DOHH2 (cell line): ENCODE data around the gene TMEM31.

Experiments used
- H3F3A ChIP-seq: fragments of 200-600 bp; sonication (generic), shearing (Covaris generic); 2 replicates; pipeline ENCODE4 v1.6.0; 2016; ENCODE audit warnings: antibody characterized with exemption, mild to moderate bottlenecking; ENCODE audit not compliant: control insufficient read depth, insufficient read depth
- H3K27ac ChIP-seq: fragments of 200-600 bp; sonication (generic); 2 replicates; pipeline ENCODE4 v1.5.1; 2014; ENCODE audit warnings: low read depth, mild to moderate bottlenecking, low read length, moderate library complexity
- H3K27me3 ChIP-seq: fragments of 200-600 bp; sonication (generic); 2 replicates; pipeline ENCODE4 v1.6.1; 2014; ENCODE audit warnings: mild to moderate bottlenecking, low read length, mixed read lengths; ENCODE audit not compliant: control insufficient read depth
- H3K36me3 ChIP-seq: fragments of 200-600 bp; sonication (generic); 2 replicates; pipeline ENCODE4 v1.6.1; 2014; ENCODE audit warnings: mild to moderate bottlenecking, low read length, moderate library complexity, mixed read lengths; ENCODE audit not compliant: control insufficient read depth
- H3K4me1 ChIP-seq: fragments of 200-600 bp; sonication (generic); 2 replicates; pipeline ENCODE4 v1.6.1; 2014; ENCODE audit warnings: mild to moderate bottlenecking, low read length, mixed read lengths; ENCODE audit not compliant: control insufficient read depth
- H3K4me2 ChIP-seq: fragments of 200-600 bp; sonication (generic); 2 replicates; pipeline ENCODE4 v1.6.0; 2014; ENCODE audit warnings: mild to moderate bottlenecking, low read length, moderate library complexity
- H3K4me3 ChIP-seq: fragments of 200-600 bp; sonication (generic); 2 replicates; pipeline ENCODE4 v1.5.1; 2014; ENCODE audit warnings: mild to moderate bottlenecking, low read length, mixed read lengths
- H3K79me2 ChIP-seq: fragments of 200-600 bp; sonication (generic); 2 replicates; pipeline ENCODE4 v1.6.1; 2014; ENCODE audit warnings: mild to moderate bottlenecking, low read length, mixed read lengths; ENCODE audit not compliant: control insufficient read depth
- H3K9me2 ChIP-seq: fragments of 200-600 bp; sonication (generic); replicated peaks from 2 replicates; pipeline ENCODE4 v1.6.1; 2014; ENCODE audit warnings: mild to moderate bottlenecking, low read length, mixed read lengths; ENCODE audit not compliant: control insufficient read depth
- H3K9me3 ChIP-seq: fragments of 200-600 bp; sonication (generic); 2 replicates; pipeline ENCODE4 v1.6.1; 2014; ENCODE audit warnings: antibody characterized with exemption, low read length, mixed read lengths; ENCODE audit not compliant: control insufficient read depth, insufficient read depth
- H4K20me1 ChIP-seq: fragments of 200-600 bp; sonication (generic); 2 replicates; pipeline ENCODE4 v1.6.0; 2014; ENCODE audit warnings: low read depth, mild to moderate bottlenecking, antibody characterized with exemption, low read length, moderate library complexity; ENCODE audit not compliant: control insufficient read depth, insufficient read depth
- EZH2phosphoT487 ChIP-seq: fragments of 200-600 bp; sonication (generic); IDR thresholded peaks from 2 replicates; pipeline ENCODE4 v1.6.1; 2017; ENCODE audit warnings: borderline replicate concordance, mild to moderate bottlenecking, antibody characterized with exemption, low read length, moderate library complexity, mixed read lengths
- TF ChIP-seq, protein P1 (sequence below): fragments of 200-600 bp; sonication (generic); IDR thresholded peaks from one replicate; pipeline ENCODE4 v1.5.1; 2014; ENCODE audit warnings: antibody characterized with exemption, mild to moderate bottlenecking, low read depth, low read length; ENCODE audit not compliant: poor library complexity, severe bottlenecking

TMEM31 gene

DNA sequence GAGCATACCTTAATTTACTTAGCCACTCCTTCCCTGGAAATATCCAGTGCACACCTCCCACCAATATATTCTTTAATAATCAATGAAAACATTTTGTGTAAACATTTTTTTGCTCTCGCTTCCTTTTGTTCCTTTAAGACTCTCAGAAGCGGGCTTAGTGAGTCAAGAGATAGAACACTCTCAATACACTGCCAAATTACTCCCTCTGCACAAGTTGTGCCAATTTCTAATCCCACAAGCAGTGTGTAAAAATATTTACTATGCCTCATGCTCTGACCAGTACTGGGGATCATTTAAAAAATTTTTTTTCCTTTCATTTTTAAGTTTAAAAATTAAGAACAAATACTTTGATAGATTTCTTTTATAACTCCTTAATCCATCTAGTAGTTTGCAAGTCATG lies 29.3 kb upstream of the TMEM31 start:
- peaks cover 78% of the 10 kb centered on the region for H3K36me3 ChIP-seq
- H3K27me3 ChIP-seq = no peaks in the 10 kb centered on the region
- TF ChIP-seq, protein P1, sequence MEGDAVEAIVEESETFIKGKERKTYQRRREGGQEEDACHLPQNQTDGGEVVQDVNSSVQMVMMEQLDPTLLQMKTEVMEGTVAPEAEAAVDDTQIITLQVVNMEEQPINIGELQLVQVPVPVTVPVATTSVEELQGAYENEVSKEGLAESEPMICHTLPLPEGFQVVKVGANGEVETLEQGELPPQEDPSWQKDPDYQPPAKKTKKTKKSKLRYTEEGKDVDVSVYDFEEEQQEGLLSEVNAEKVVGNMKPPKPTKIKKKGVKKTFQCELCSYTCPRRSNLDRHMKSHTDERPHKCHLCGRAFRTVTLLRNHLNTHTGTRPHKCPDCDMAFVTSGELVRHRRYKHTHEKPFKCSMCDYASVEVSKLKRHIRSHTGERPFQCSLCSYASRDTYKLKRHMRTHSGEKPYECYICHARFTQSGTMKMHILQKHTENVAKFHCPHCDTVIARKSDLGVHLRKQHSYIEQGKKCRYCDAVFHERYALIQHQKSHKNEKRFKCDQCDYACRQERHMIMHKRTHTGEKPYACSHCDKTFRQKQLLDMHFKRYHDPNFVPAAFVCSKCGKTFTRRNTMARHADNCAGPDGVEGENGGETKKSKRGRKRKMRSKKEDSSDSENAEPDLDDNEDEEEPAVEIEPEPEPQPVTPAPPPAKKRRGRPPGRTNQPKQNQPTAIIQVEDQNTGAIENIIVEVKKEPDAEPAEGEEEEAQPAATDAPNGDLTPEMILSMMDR = no peak
- TF ChIP-seq EZH2phosphoT487 = no peak
- no peaks in the 10 kb centered on the region for H3K9me2 ChIP-seq
- H3F3A ChIP-seq = peaks cover 3% of the 10 kb centered on the region
- no peak overlapping the region for H3K4me2 ChIP-seq
- peaks cover 8% of the 10 kb centered on the region for H3K4me1 ChIP-seq
- peaks cover 29% of the 10 kb centered on the region for H3K79me2 ChIP-seq
- no peak overlapping the region for H3K27ac ChIP-seq
- 0 out of 2 replicates have a peak, but pooled peaks cover 8% of the 10 kb centered on the region for H4K20me1 ChIP-seq
- no peaks in the 10 kb centered on the region for H3K9me3 ChIP-seq
- no peak overlapping the region for H3K4me3 ChIP-seq

DNA sequence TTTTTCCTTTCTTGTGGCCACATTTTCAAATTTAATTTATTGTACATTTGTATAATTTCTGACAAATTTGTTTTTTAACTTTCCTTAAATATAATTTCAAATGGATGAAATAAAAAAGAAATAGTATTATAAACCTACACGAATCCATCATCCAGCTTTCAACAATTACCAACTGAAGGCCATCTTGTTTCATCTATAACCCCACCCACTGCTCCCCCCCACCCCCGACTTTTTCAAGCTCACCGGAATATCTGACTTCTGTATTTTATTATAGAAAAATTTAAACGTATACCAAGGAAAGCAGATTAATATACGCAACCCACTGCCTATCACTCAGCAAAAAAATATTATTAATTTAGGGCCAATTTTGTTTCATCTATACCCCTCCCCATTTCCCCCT lies 25.3 kb upstream of the TMEM31 start:
- no peak overlapping the region for H3K27ac ChIP-seq
- 0 out of 2 replicates have a peak, but pooled peaks cover 8% of the 10 kb centered on the region for H4K20me1 ChIP-seq
- H3K27me3 ChIP-seq = no peaks in the 10 kb centered on the region
- H3K4me1 ChIP-seq = peaks cover 18% of the 10 kb centered on the region
- peaks cover 8% of the 10 kb centered on the region for H3F3A ChIP-seq
- peak overlapping the region; percentile 58 for H3K4me2 ChIP-seq
- TF ChIP-seq, protein P1 = no peak
- peaks cover 46% of the 10 kb centered on the region for H3K36me3 ChIP-seq
- no peaks in the 10 kb centered on the region for H3K9me2 ChIP-seq
- peak overlapping the region; percentile 91 for H3K4me3 ChIP-seq
- peaks cover 38% of the 10 kb centered on the region for H3K79me2 ChIP-seq
- H3K9me3 ChIP-seq = no peaks in the 10 kb centered on the region

DNA sequence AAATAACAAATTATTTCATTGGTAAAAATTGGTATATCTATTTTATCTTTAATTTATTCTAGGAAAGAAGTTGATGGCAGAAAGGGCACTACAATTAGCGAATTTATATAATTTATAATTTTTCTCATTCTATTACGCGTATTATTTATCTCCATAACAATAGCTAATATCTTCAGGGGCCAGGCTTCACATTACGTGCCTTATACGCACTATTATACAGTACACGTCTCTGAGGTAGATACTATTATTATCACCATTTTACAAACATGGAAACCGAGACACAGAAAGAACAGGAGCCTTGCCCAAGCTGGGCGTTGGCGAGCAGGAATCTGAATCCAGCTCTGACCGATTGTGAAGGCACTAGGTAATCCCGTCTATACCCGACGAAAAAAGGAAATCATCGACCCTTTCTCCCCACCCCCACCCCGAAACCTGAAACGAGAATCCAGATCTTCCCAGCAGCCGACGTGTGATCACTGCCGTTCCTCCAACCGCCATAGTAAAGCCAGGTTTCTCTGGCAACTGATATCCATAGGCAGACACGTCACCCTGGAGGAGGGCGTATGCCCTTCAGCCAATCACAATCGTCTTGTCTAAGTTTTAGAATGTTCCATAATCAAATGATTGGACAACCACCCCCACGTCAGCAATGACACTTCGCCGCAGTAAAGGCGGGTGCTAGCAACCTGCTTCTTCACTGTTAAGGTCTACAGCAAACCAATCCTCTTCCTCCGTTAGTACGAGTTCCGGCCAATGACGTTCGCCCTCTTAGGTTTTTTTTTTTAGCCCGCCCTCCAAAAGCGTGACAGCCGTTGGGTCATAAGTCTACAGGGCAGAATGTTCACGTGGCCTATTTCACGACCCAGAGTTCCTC lies 24.3 kb upstream of the TMEM31 start, which contains the start of gene MORF4L2:
Gene MORF4L2, minus strand, starts transcription at position 501 of the 874 bp plus-strand sequence. CDS start 9,672 bp downstream, outside the sequence.
- TF ChIP-seq, protein P1 = no peak
- no peak for TF ChIP-seq EZH2phosphoT487
- Histone ChIP-seq H3K4me1 (peaks cover 18% of the 10 kb centered on the region), H3K9me3 (no peaks in the 10 kb centered on the region), H3K4me3 (peak within 1 kb of the TSS; percentile 91), H3K36me3 (peaks cover 38% of the 10 kb centered on the region), H3K27ac (peak within 1 kb of the TSS; percentile 90), H3K9me2 (no peaks in the 10 kb centered on the region), H3K27me3 (no peaks in the 10 kb centered on the region), H4K20me1 (0 out of 2 replicates have a peak, but pooled peaks cover 8% of the 10 kb centered on the region), H3K79me2 (peaks cover 38% of the 10 kb centered on the region), H3K4me2 (peak within 1 kb of the TSS; percentile 72), H3F3A (peaks cover 8% of the 10 kb centered on the region)
